GM12865 (cell line): ENCODE results near the gene CTNNBL1.

Experiments used
- DNase-seq: peaks from one replicate; pipeline ENCODE4 v3.0.0; 2010; ENCODE audit warnings: low read depth
- H3K4me3 ChIP-seq: 2 replicates; pipeline ENCODE4 v1.5.1; 2011; ENCODE audit warnings: mild to moderate bottlenecking, low read depth, low read length, control low read depth
- TF ChIP-seq, protein P1 (sequence below): IDR thresholded peaks from 2 replicates; pipeline ENCODE4 v1.5.1; 2011; ENCODE audit warnings: low read length, control low read depth, low read depth, inconsistent platforms; ENCODE audit not compliant: insufficient read depth; ENCODE audit errors: missing control alignments

The CTNNBL1 gene

DNA sequence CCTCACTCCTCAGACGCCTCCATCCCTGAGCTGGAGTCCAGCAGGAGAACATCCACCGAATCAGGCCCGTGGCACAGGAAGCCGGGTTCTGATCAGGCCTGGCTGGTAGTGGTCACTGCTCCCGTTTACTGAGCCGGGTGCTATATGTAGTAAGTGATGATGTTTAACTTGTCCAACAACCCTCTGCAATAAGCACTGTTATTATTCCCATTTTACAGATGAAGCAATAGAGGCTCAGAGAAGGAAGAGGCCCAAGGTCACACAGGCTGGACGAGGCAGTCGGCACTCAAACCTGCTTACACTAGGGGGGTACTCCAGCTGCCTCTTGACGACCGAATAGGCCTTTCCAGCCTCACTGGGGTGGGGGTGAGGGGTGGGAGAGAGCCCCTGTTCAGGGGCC is 194.8 kb downstream of the CTNNBL1 start:
- TF ChIP-seq, protein P1, sequence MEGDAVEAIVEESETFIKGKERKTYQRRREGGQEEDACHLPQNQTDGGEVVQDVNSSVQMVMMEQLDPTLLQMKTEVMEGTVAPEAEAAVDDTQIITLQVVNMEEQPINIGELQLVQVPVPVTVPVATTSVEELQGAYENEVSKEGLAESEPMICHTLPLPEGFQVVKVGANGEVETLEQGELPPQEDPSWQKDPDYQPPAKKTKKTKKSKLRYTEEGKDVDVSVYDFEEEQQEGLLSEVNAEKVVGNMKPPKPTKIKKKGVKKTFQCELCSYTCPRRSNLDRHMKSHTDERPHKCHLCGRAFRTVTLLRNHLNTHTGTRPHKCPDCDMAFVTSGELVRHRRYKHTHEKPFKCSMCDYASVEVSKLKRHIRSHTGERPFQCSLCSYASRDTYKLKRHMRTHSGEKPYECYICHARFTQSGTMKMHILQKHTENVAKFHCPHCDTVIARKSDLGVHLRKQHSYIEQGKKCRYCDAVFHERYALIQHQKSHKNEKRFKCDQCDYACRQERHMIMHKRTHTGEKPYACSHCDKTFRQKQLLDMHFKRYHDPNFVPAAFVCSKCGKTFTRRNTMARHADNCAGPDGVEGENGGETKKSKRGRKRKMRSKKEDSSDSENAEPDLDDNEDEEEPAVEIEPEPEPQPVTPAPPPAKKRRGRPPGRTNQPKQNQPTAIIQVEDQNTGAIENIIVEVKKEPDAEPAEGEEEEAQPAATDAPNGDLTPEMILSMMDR: no peak
- H3K4me3 ChIP-seq: no peak overlapping the region

DNA sequence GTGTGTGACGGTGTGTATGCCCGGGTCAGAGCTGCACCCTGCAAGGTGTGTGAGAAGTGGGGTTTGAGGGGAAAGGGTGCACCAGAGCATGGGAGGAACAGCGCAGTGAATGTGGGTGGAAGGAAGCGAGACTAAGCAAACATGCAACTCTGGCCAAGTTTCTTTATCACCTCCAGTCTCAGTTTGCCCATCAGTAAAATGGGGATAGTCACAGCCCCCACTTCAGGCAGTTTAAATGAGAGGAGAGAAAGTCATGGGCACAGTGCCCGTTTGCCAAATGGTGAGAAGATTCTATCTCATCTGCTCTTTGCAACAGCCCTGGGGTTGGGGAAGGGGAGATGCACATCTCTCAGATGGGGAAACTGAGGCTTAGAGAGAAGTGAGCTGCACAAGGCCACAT is 196.3 kb downstream of the CTNNBL1 start:
- DNase-seq: peak; percentile 48
- no peak overlapping the region for H3K4me3 ChIP-seq
- TF ChIP-seq, protein P1: no peak

More for the DNA sequence above, 194.8 kb downstream of the CTNNBL1 start:
- no peak for DNase-seq

DNA sequence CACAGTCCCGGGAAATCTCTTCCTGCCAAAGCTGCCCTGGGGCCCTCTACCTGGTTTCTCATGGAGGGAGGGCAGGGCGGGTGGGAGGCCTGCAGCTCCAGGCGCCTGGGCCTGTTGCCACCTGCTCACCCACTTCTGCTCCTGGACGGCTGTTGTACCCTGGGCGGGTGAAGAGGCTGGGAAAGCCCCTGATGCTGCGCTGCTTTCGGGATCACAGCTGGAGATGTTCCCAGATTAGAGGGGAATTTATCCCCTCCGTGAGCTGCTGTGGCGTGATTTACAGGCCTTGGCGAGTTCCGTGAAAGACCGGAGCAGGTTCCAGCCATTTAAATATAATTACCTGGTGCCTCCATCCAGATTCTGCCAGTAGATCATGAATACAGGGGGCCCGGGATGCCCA is 196.8 kb downstream of the CTNNBL1 start:
- TF ChIP-seq, protein P1: no peak
- DNase-seq: no peak

DNA sequence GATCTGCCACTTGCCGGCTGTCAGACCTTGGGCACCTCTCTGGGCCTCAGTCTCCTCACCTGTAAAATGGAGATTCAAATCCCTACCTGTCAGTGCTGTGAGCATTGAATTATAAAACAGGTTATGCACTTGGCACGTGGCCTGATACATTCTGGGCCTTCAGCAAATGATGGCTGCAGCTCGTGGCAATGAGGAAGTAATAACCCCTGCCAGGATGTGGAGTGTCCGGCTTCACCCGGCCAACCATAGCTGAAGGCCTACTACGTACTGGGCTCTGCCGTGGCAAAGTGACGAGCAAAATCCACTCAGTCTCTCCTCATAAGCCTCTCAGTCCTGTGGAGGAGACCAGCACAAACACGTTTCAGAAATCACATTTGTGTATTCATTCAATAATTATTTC is 198.2 kb downstream of the CTNNBL1 start:
- TF ChIP-seq, protein P1: no peak

More for the DNA sequence above, 196.8 kb downstream of the CTNNBL1 start:
- H3K4me3 ChIP-seq: no peak overlapping the region

DNA sequence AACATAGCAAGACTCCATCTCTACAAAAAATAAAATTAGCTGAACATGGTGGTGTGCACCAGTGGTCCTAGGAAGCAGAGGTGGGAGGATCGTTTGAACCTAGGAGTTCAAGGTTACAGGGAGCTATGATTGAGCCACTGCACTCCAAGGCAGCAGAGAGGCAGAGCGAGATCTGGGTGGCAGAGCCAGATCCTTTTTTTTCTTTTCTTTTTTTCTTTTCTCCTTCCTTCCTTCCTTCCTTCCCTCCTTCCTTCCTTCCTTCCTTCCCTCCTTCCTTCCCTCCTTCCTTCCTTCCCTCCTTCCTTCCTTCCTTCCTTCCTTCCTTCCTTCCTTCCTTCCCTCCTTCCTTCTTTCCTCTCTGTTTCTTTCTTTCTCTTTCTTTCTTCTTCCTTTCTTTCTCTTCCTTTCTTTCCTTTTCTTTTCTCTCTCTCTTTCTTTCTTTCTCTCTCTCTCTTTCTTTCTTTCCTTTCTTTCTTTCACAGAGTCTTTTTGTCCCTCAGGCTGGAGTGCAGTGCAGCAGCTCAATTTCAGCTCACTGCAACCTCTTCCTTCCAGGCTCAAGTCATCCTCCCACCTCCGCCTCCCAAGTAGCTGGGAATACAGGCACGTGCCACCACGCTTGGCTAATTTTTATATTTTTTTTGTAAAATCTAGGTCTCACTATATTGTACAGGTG is 199.9 kb downstream of the CTNNBL1 start:
- H3K4me3 ChIP-seq: no peak overlapping the region
- TF ChIP-seq, protein P1: no peak
- DNase-seq: no peak

More for the DNA sequence above, 198.2 kb downstream of the CTNNBL1 start:
- no peak for DNase-seq
- H3K4me3 ChIP-seq: no peak overlapping the region

DNA sequence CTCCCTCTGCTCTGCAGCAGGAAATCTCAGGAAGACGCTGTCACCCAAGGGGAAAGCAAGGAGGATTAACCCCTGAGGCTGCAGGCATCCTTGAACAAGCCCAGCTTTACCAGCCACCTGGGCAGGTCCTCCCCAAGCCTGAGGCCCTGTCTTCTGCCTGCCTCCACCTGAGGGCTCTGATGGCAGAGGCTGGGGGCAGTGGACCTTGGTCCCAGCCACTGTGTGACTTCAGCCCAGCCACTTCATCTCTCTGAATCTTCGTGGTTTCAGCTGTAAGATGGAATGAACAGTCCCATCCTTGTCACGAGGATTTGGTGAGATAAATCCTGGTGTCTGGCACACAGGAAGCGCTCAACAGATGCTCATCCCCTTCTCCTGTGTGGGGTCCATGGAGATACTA is 200.6 kb downstream of the CTNNBL1 start:
- TF ChIP-seq, protein P1: no peak
- H3K4me3 ChIP-seq: no peak overlapping the region

DNA sequence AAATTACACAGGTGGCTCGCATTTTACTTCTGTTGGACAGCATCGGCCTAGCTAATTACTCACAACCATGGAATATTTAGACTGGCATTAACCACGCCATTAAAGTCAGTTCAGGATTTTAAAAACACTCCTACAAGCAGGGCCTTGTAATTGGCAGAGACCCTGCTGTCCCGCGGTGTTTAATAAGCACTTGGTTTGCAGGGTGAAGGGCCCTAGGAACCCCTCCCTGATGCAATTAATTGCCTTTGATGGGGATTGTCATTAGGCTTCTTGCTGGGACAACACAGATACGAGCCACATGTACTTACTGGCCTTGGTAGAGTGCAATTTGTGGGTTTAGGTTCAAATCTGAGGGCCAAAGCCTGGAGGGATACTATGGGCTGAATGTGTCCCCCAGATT is 201.3 kb downstream of the CTNNBL1 start:
- DNase-seq: no peak
- TF ChIP-seq, protein P1: no peak
- H3K4me3 ChIP-seq: no peak overlapping the region

More for the DNA sequence above, 200.6 kb downstream of the CTNNBL1 start:
- no peak for DNase-seq
